ENCODE data around the gene POU2F1.

GRCh38 chr1:167184081-167184480, 36.6 kb upstream of the POU2F1 start:
- no peak for TF ChIP-seq CTCF (IDR thresholded peaks at IDR 0.05)
- no peak for TF ChIP-seq POLR2A (IDR thresholded peaks at IDR 0.05)

Measured in lower leg skin (tissue), 3 donors.